GM21576 (cell line): Measurements from ENCODE around the gene PAX9.

Experiments used
- ATAC-seq: cut with Tn5 transposase; IDR thresholded peaks from one replicate; pipeline ENCODE4 v1.9.1; 2021; ENCODE audit warnings: mild to moderate bottlenecking, moderate library complexity; ENCODE audit not compliant: unreplicated experiment

Gene PAX9

GRCh38 chr14:36655963-36656686 is 5.5 kb upstream of the PAX9 start:
- ATAC-seq: no peak

GRCh38 chr14:36656687-36657398 is 4.8 kb upstream of the PAX9 start:
- no peak for ATAC-seq

GRCh38 chr14:36657399-36658122 is 4.1 kb upstream of the PAX9 start:
- no peak for ATAC-seq

DNA sequence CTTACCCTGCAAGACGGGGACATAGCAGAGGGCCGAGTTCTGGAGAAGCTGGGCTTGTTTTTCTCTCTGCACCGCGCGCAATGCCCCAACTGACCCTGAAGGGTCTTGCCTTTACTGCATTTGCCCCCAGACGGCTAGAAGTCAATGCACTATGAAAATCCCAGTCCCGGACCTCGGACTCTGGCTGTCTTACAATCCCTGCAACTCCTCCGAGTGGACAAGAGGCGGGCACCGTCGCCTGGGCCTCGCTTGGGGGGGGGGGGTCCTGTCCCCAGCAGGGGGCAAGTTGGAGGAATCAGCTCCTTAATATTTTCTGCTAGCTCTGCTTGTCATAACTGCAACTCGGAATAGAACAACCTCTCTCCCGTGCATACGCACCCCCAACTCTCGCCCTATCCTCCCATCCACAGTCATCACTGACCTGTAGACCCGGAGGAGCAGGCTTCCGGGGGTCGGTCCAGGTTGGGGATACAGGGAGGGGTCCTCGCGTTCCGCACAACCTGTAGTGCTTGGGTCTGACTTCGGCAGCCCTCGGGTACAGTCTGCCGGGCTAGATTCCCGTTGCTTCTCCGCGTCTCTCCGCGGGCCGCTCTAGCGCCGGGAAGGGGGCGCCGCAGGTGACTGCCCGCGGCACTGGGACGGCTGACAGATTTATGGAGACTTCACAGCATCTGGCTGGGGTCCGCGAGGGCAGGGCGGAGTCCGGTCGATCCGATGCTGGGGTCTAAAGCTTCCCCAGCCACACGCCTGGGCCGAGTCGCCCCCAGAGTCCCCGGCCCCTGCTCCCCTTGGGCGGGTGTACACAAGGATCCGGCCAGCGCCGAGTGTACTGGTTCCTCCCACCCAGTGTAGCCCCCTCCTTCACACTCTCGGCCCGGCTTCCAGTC is 3.3 kb upstream of the PAX9 start:
- ATAC-seq: no peak

DNA sequence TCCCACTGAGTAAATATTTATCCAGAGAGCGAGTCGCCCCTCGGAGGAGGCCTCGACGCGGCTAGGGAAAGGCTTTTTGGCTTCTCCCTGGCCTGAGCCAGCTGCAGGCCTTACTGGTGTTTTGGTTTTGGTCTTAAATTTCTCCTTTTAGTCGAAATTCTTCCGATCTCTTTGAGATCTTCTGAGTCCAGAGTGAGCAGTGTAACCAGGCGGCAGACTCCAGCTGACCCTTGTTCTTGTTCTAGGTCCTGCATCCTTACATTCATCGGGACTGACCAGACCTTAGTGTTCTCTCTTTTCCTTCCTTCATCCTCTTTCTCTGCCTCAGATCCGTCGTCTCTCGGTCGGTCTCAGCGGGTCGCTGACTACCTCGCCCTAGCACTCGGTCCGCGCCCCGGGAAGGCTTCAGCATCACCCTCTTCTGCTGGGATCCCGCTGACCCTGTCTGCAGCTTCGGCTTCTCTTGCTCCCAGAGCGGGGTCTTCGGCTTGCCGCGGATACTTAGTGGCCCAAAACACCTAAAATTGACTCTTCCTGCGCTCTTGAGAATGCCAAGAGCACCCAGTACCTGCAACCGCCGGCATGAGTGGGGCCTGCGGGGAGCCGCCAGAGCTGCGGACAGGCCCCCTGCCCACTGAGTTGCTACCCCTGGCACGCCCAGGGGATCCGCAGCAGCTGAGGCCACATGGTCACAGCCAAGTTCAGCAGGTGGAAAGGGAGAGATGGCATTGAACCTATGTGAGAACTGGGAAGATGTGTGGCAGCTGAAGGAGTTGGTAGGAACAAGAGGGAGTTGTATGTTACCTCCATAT is 2.4 kb upstream of the PAX9 start:
- no peak for ATAC-seq

- no peak for ATAC-seq
Measured at GRCh38 chr14:36659822-36660735, 1.6 kb upstream of the PAX9 start.

DNA sequence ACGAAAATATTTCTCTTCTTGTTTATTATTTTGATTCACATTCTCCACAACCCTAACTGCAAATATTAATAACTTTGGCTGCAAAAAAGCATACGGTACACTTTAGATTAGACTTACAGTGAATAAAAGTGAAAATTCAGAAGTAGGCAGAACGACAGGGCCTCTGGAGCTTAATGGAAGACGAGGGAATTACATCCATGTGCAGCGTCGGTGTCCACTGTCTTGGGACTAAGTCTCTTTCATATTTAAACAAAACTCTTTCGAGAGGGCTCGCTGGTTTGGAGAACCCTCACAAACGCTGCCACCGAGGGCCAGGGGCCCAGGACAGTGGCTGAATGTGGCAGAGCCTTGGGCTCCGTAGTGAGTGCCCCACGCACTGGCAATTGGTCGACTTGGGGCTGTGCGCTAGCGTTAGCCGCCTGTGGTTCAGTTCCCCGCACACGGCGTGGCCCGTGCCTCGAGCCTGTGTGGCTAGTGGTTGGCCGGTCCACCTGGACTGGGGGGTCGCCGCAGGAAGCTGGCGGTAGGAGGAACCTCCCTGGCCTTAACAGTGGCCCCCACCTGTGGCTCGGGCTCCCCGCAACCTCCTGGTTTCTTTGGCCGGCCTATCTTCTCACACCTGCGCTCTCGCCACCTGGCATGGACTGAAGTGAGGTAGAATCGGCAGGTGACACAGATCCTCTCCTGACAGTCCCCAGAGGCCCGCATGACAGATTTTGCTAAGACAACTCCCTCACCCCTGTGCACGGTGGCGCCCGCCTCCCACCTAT is 739 bp upstream of the PAX9 start:
- no peak for ATAC-seq

GRCh38 chr14:36662258-36662542 is 540 bp downstream of the PAX9 start:
- ATAC-seq: no peak

DNA sequence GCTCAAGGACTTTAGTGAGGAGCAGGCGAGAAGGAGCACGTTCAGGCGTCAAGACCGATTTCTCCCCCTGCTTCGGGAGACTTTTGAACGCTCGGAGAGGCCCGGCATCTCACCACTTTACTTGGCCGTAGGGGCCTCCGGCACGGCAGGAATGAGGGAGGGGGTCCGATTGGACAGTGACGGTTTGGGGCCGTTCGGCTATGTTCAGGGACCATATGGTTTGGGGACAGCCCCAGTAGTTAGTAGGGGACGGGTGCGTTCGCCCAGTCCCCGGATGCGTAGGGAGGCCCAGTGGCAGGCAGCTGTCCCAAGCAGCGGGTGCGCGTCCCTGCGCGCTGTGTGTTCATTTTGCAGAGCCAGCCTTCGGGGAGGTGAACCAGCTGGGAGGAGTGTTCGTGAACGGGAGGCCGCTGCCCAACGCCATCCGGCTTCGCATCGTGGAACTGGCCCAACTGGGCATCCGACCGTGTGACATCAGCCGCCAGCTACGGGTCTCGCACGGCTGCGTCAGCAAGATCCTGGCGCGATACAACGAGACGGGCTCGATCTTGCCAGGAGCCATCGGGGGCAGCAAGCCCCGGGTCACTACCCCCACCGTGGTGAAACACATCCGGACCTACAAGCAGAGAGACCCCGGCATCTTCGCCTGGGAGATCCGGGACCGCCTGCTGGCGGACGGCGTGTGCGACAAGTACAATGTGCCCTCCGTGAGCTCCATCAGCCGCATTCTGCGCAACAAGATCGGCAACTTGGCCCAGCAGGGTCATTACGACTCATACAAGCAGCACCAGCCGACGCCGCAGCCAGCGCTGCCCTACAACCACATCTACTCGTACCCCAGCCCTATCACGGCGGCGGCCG is 1.1 kb downstream of the PAX9 start:
- ATAC-seq: no peak

DNA sequence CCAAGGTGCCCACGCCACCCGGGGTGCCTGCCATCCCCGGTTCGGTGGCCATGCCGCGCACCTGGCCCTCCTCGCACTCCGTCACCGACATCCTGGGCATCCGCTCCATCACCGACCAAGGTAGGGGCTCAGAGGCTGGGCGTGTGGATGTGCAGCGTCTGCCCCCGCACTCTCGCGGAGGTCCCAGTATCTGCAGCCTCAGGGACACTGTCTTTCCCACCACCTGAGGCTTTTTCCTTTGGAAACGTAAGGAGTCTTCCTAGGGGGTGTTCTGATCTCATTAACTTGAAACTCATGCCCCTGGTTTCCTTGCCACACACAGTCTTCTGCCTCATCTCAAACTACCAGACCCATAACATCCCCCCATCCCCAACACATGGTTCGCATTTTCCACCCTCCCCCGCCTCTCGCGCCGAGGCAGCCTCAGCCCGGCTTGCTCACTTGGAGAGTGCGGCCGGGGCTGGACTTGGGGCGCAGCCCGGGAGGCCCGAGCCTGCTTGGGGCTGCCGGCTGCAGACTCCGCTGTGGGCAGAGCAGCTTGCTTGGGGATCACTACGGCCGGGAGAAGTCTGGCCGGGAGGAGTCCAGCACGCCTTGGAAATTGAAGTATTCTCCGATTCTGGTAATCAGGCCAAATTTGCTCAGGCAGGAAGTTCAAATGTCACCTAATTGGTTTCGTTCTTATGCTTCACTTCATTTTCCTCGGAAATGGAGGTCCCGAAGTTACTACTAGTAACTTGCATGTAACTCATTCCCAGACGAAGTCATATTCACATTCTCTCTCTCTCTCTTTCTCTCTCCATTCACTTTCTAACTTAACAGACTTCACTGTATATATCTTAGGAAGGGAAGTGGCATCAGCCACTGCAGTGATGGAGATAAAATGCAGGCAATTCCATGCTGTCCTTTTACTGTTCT is 2.0 kb downstream of the PAX9 start:
- ATAC-seq: no peak

DNA sequence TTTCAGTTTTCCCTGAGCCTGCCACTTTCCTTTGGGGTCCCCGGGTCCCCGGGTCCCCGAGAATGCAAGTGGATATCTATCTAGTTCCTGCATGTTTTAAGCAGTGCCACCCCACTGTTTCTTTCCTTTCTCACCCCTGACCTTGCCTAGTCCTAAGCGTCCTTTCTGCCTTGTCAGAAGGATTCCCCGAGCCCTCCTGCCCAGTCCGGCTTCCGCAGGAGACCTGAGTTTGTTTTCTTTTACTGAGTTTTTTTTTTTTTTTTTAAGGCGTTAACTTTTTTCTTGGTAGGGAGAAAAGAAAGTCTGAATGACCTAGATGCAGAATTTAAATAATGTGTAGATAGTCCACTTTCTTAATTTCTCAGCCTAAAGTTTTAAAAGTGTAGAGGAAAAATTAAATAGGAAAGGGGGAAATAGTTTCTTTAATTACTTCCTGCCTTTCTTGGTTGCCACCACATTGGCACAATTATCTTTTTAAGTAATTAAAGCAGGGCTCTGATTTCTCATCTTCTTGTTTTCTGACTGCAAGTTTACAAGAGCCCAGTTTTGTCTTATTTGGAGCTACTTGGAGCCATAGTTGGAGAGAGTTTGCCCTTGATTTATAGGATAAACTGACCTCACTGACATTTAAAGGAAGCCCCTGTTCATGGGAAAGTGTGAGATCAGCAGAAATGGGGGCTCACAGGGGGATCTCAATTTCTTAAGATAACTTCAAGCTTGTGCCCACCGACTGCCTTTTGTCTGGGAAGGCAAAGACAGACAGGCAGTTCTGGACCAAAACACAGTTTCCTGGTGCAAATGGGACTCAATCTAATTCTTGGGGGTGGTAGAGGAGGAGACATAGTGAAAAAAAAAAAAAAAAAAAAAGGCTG is 2.9 kb downstream of the PAX9 start:
- no peak for ATAC-seq

GRCh38 chr14:36665887-36666415 is 4.3 kb downstream of the PAX9 start:
- no peak for ATAC-seq

GRCh38 chr14:36666416-36667206 is 5.0 kb downstream of the PAX9 start:
- no peak for ATAC-seq

DNA sequence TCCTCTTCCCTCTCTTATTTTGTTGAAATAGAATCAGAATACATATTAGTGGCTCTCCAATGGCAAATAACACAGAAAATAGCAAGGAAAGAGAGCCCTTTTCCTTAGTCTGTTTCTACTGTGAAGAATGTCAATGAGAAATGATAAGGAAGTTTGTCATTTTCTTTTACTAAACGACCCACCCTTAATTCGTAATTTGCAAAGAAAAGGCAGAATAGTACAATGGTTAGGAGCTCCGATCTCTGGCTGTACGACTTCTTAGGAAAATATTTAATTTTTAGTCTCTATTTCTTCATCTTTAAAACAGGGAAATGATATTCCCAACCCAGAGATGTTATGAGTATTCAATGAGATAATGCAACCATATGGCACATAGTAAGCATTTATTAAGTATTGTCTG is 6.0 kb downstream of the PAX9 start:
- ATAC-seq: no peak

DNA sequence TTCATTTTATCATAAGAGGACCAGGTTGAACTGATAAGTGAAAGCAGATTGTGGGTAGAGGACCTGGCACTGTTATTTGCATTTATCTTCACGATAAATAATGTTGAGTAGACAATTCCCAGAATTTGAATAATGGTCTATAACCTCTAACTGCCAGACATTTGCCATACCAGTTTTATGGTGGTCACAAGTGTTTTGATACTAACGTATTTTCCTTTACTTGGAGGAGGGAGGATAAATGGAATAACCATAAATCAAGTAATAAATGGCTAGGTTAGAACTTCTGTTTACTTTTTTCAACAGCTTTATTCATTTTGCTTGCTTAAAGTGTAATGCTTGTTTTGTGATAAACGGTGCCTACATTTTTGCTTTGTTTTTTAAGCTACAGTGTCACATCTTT is 9.5 kb downstream of the PAX9 start:
- ATAC-seq: no peak
